Mesothelial cell of epicardium (in vitro differentiated cells): ENCODE results near the gene SH3BP5L. TPM values are rescaled to one million over a fixed set of nuclear protein-coding genes. Genes with fewer than 3 reads are reported as not detected.

Source experiments
- DNase-seq, 2 experiments: peaks; one replicate each; pipeline ENCODE4 v3.0.0; 2021; ENCODE audit warnings: low spot score in 2 of 2; ENCODE audit not compliant: unreplicated experiment in 2 of 2
- H3K27ac Mint-ChIP-seq: 2 replicates; pipeline ENCODE4 v1.8.0; 2021; ENCODE audit warnings: mixed read lengths
- H3K27me3 Mint-ChIP-seq: 2 replicates; pipeline ENCODE4 v1.8.0; 2021; ENCODE audit warnings: low read depth, mixed read lengths
- H3K36me3 Mint-ChIP-seq: 2 replicates; pipeline ENCODE4 v1.8.0; 2021; ENCODE audit warnings: mixed read lengths
- H3K4me1 Mint-ChIP-seq: 2 replicates; pipeline ENCODE4 v1.8.0; 2021; ENCODE audit warnings: mixed read lengths
- H3K4me3 Mint-ChIP-seq: 2 replicates; pipeline ENCODE4 v1.8.0; 2021; ENCODE audit warnings: mild to moderate bottlenecking, moderate library complexity, mixed read lengths
- H3K9me3 Mint-ChIP-seq: 2 replicates; pipeline ENCODE4 v1.8.0; 2021; ENCODE audit warnings: mixed read lengths
- CTCF ChIP-seq: fragments of 200-600 bp; sonication (generic); IDR thresholded peaks from one replicate; pipeline ENCODE4 v1.5.0; 2021; ENCODE audit warnings: antibody characterized with exemption; ENCODE audit not compliant: unreplicated experiment
- total RNA-seq: library from RNA; stranded (reverse); gene quantifications from 3 replicates; pipeline ENCODE4 v1.2.1, GENCODE V29; 2021

SH3BP5L gene
- total RNA-seq, 1 donor from 2014 or later, result 24.9 TPM

GRCh38 chr1:248850124-248850523 lies 24.4 kb upstream of the SH3BP5L start:
- DNase-seq, result no peak
- Mint-ChIP-seq H3K27ac (no peak overlapping the region), H3K27me3 (no peaks in the 10 kb centered on the region), H3K9me3 (no peaks in the 10 kb centered on the region), H3K4me3 (no peak overlapping the region), H3K4me1 (no peaks in the 10 kb centered on the region), H3K36me3 (peaks cover 17% of the 10 kb centered on the region)
- no peak for TF ChIP-seq CTCF

- H3K4me1 Mint-ChIP-seq, result no peaks in the 10 kb centered on the region
- peaks cover 17% of the 10 kb centered on the region for H3K36me3 Mint-ChIP-seq
- H3K27me3 Mint-ChIP-seq, result no peaks in the 10 kb centered on the region
- DNase-seq, result no peak
- H3K9me3 Mint-ChIP-seq, result no peaks in the 10 kb centered on the region
- no peak overlapping the region for H3K27ac Mint-ChIP-seq
- TF ChIP-seq CTCF, result no peak
- no peak overlapping the region for H3K4me3 Mint-ChIP-seq
Measured at GRCh38 chr1:248849637-248850036, 23.9 kb upstream of the SH3BP5L start.

- DNase-seq, result no peak
- H3K9me3 Mint-ChIP-seq, result no peaks in the 10 kb centered on the region
- H3K4me1 Mint-ChIP-seq, result no peaks in the 10 kb centered on the region
- no peak overlapping the region for H3K4me3 Mint-ChIP-seq
- H3K27me3 Mint-ChIP-seq, result no peaks in the 10 kb centered on the region
- no peak for TF ChIP-seq CTCF
- peaks cover 16% of the 10 kb centered on the region for H3K36me3 Mint-ChIP-seq
- no peak overlapping the region for H3K27ac Mint-ChIP-seq
Measured at GRCh38 chr1:248849152-248849551, 23.4 kb upstream of the SH3BP5L start.

- Mint-ChIP-seq H3K27me3 (no peaks in the 10 kb centered on the region), H3K36me3 (peaks cover 15% of the 10 kb centered on the region), H3K9me3 (no peaks in the 10 kb centered on the region), H3K4me1 (no peaks in the 10 kb centered on the region), H3K27ac (no peak overlapping the region), H3K4me3 (no peak overlapping the region)
- TF ChIP-seq CTCF, result no peak
- DNase-seq, result no peak
Measured at GRCh38 chr1:248848602-248849001, 22.9 kb upstream of the SH3BP5L start.

- DNase-seq, result no peak
- no peak for TF ChIP-seq CTCF
- Mint-ChIP-seq H3K27me3 (no peaks in the 10 kb centered on the region), H3K4me3 (no peak overlapping the region), H3K4me1 (no peaks in the 10 kb centered on the region), H3K36me3 (peaks cover 15% of the 10 kb centered on the region), H3K27ac (no peak overlapping the region), H3K9me3 (no peaks in the 10 kb centered on the region)
Measured at GRCh38 chr1:248847956-248848561, 22.3 kb upstream of the SH3BP5L start.
